NCI-H2196 (cell line): ENCODE data around the gene DIDO1.

Experiments used
- DNase-seq: peaks from one replicate; lab custom pipeline; 2025; ENCODE audit not compliant: unreplicated experiment; lab: John Stamatoyannopoulos, UW

DIDO1 gene

GRCh38 chr20:62926229-62927127 is at the start of gene DIDO1:
TSS of gene DIDO1 (minus strand) at chr20:62926505.
- DNase-seq: peak; percentile 91

GRCh38 chr20:62975251-62975760 is 49.0 kb upstream of the DIDO1 start:
- DNase-seq: no peak

- DNase-seq: no peak
These were observed 46.8 kb upstream of the DIDO1 start for GRCh38 chr20:62972845-62973745.

- DNase-seq: peak; percentile 86
These were observed 45.9 kb upstream of the DIDO1 start for GRCh38 chr20:62971950-62972844.

- DNase-seq: no peak
These were observed 45.1 kb upstream of the DIDO1 start for GRCh38 chr20:62971211-62971949.

DNA sequence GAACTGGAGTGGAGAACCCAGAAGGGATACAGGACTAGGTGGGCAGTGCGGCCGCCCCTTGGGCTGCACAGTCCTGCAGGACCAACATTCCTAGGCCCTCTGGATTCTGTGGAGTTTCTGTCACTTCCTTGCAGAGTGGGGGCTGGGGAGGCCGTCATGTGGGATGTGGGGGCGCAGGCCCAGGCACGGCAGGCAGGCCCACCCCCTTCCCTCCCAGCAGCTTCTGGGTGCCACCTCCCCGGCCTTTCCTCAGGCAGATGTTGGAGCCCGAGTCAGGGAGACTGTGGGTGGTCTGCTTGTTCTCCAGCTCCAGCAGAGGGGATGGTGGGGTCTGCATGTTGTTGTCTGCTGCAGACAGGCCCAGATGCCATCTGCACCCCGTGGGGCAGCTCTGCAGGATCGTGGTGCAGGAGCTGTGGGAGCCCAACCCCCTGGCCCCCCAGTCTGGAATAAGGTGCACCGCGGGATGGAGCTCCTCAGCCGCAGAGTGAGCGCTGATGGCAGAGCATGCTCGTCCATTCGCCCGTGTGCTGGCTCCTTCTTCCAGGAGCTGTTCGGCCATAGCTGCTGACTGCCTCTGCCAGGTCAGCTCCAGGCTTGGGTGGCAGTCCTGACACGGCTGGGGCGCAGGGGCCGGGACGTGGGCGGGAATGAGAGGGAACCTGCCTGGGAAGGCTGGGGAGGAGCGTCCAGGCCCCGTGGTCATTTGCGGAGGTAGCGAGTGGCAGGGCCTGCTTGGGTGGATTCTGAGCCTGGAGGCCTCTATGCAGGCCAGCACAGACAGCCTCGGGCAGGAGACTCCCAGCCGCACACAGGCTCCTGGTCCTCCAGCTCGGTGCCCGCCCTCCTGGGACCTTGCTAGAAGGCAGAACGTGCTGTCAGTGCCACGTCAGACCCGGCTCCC is 44.3 kb upstream of the DIDO1 start:
- DNase-seq: no peak

DNA sequence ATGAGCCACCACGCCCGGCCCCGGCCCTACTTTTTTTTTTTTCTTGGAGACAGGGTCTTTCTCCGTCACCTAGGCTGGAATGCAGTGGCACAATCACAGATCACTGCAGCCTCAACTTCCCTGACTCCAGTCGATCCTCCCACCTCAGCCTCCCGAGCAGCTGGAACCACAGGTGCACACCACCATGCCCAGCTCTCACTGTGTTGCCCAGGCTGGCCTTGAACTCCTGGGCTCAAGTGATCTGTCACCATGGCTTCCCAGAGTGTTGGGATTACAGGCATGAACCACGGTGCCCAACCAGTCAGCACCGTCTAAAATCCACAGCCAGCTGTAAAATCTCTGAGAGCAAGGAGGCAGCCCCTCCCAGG is 43.6 kb upstream of the DIDO1 start:
- DNase-seq: no peak

- no peak for DNase-seq
These were observed 43.0 kb upstream of the DIDO1 start for GRCh38 chr20:62969179-62969760.

DNA sequence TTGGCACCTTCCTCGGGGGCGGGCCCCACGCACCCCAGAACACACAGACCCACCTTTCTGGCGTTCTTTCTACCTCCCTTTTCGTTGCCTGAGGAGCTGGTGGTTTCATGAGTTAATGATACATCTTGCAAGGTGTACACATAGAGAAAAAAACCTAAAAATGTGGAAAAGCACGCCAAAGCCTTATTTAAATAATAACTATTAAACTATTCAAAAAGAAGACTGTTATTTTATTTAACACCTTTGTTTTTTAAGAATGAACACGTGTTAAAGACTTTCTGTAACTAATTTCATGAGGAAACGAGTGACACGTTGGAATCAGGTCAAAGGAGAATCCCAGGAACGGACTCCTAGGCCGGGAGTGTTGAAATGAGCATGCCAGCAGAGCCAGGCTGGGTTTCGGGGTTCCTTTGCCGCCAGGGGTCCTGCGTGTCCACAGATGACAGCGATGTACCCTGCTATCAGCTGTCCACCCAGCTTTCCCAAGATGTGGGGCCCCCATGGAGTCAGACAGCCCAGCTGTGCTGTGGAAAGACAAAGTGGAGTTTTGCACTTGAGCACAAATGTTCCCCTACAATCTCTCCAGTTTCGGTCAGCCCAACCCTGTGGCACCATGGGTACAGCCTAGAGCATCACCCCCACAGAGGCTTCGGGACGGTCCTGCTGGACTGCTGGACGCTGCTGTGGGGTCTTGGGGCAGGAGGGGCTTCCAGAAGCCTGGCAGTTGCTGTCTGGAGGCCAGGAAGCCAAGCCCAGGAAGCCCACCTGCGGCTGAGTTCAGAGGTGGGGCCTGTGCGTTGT is 42.3 kb upstream of the DIDO1 start:
- DNase-seq: no peak

DNA sequence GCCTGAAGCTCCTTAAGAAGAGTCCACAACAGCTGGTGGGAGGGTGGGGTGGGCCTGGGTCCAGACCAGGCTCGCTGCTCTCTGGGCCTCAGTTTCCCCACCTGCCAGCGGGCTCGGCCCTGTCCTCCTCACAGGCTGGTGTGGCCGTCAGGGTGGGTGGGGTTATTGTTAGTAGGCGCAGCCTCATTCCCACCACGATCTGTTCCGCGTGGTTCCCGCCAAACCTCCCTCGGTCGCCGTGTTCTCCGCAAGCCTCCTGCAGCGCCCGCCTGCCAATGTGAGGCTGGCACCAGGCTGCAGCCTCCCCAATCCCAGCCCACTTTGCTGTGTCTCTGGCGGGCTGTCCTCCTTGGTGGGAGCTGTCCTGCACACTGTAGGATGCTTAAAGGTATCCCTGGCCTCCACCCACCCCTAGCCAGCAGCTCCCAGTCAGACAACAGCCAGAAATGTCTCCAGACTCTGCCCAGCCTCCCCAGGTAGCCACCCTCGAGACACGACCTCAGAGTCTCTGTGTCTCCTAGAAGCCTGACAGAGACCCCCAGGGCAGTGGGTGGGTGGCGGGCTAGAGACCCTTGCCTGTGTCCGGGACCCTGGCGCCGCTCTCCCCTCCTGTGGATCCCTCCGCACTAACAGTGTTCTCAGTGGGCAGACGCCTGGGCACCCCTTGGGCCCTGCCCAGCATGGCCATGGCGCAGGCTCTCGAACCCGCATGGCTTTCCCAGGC is 41.5 kb upstream of the DIDO1 start:
- DNase-seq: no peak

GRCh38 chr20:62967149-62967501 is 40.8 kb upstream of the DIDO1 start:
- no peak for DNase-seq

- no peak for DNase-seq
These were observed 40.2 kb upstream of the DIDO1 start for GRCh38 chr20:62966212-62967148.

GRCh38 chr20:62965363-62965771 is 39.1 kb upstream of the DIDO1 start:
- DNase-seq: no peak

DNA sequence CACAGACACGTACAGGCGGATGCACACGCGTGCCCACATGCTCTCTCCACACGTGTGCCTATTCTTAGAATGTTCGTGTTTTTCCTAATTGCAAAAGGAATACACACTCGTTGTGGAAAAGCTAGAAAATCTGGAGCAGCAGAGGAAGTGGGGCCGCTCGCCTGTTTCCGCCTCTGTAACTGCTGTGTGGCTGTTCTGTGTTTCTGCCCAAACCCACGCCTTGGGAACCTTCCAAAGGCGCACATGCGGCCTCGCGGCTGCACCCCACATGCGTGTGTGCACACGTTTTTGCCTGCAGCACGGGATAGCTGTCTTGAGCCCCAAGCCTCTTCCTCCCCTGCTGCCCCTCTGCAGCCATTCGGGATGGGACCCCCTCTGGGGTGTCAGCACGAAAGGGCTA is 38.4 kb upstream of the DIDO1 start:
- DNase-seq: no peak

- DNase-seq: no peak
These were observed 37.5 kb upstream of the DIDO1 start for GRCh38 chr20:62963614-62964397.
